Left renal cortex interstitium (tissue), 4 donors: ENCODE data around the gene HEATR5A. TPM values are rescaled to one million over a fixed set of nuclear protein-coding genes. Genes with fewer than 3 reads are reported as not detected.
"Not testable (repeated sequence)": the region's sequence is repeated elsewhere in the genome, so short reads cannot be mapped to it uniquely, and the experiment has no call there.

Experiments
- DNase-seq, 4 donors: peaks; one replicate each; pipeline ENCODE4 v3.0.0-alpha.2; 2013; ENCODE audit warnings: low read depth in 4 of 4, low spot score in 2 of 4, missing footprints in 1 of 4
- polyA plus RNA-seq, 4 donors: library from polyadenylated mRNA; unstranded; fragments of 120-200 nt; gene quantifications; one replicate each; pipeline ENCODE4 v1.2.1, GENCODE V29; 2013; ENCODE audit not compliant: insufficient read length in 4 of 4

Gene HEATR5A
- 10 to 100 TPM; 16.9 to 19.4 (median 17.8) TPM for polyA plus RNA-seq

- peak; percentile 60 to 90 (median 87) for DNase-seq
These were observed at the start of gene HEATR5A for GRCh38 chr14:31420319-31421111. Gene HEATR5A (minus strand): TSS chr14:31420550. CDS start chr14:31402975, 17,575 bp downstream.

GRCh38 chr14:31466554-31466953, 46.2 kb upstream of the HEATR5A start:
- DNase-seq = no peak

GRCh38 chr14:31465111-31465510, 44.8 kb upstream of the HEATR5A start:
- no peak for DNase-seq

GRCh38 chr14:31462450-31462849, 42.1 kb upstream of the HEATR5A start:
- DNase-seq = not testable (repeated sequence)

DNA sequence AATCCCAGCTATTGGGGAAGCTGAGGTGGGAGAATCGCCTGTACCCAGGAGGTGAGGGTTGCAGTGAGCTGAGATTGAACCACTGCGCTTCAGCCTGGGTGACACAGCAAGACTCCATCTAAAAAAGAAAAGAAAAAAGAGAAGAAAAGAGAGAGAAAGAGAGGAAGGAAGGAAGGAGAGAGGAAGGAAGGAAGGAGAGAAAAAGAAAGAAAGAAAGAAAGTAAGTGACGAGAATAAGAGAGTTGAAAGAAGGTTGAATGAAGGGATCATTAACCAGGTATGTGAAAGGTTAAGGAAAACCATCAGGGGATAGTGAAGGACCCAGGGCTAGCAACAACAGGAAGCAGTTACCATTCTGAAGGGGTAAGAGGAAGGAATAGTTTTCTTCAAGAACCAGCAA, 41.2 kb upstream of the HEATR5A start:
- DNase-seq = no peak

GRCh38 chr14:31457665-31458659, 37.6 kb upstream of the HEATR5A start:
- no peak for DNase-seq

DNA sequence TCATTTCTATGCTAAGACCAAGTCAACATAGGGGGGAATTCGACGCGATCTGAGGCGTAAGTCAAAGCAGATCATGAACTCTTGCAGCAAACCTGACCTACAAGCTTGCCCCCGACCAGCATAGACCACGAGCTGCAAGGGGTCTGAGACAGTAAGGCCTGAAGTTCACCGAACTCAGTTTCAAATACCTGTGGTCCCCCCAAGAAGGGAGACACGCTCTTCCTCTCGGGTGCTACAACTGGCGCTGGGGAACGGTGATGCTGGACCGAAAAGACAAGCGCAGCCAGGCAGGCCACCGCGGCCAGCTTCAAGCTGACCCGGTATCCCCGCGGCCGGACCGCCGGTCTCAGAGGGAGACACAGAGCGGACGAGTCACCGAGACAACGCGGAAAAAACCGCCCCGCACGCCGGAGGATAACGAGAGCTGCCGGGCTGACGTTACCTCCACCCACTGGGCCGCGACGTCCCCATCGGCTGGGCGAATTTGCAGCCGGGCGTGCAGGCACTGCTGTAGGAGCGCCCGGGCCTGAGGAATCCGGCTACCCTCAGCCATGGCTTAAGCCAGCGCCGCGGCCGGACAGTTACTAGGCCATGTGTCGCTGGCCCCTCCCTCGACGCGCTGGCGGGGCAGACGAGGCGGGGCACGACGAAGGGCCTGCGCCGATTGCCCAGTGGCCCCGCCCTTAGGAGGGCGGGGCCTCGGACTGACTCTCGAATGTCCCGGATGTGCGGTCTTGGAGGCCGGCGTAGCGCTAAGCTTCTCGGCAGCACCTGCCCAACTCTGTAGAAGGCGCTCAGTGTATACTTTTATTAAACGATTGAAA, 36.7 kb upstream of the HEATR5A start, which contains the start of gene DTD2:
Gene DTD2, minus strand, starts transcription at position 666 of the 824 bp plus-strand sequence. Its CDS starts 113 bp downstream, at position 553.
- peak; percentile 86 to 97 (median 93) for DNase-seq

DNA sequence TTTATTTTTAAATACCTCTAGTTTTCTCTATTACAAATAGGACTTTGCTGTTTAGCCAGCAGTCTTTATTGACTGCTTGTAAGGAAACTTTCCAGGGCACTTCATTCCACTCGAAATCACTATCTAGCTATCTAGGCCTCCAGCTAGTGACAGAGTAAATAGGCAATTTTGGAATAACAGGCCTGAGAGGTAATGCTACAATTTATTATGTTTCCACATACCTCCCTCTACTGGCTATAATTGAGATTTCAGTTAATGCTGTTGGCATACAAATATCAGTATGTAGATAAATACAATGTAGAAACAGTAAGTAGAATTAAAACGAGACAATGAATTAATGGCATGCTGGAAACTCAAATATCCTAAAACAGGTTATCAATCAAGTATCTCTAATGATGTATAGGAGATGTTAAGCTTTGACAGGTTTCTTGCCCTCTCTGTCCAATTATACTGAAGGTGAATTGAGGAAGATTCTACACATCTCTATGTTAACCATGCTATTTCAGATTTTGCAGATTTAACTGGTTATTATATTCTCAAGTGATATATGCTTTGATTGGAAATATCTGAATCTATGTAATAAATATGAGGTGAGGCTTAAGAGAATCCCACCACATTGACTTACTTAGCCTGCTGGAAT, 29.7 kb upstream of the HEATR5A start:
- DNase-seq = no peak

DNA sequence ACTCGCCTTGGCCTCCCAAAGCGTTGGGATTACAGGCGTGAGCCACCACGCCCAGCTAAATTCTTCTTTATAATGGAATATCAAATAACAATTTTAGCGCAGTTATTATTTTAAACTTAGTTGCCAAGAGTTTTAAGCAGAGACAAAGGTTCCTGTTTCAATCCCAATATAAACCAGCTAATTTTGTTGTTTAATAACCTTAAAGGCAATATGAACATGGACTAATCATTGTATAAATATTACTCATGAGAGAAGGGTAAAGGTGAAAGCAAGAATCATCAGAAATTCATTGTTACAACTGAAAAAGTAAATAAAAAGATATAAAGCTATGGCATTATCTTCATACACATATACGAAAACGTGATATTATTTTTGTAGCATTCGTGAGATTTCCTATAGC, 28.8 kb upstream of the HEATR5A start:
- no peak for DNase-seq

GRCh38 chr14:31445703-31446102, 25.4 kb upstream of the HEATR5A start:
- DNase-seq = no peak

- no peak for DNase-seq
These were observed 21.9 kb upstream of the HEATR5A start for GRCh38 chr14:31442284-31442683.

DNA sequence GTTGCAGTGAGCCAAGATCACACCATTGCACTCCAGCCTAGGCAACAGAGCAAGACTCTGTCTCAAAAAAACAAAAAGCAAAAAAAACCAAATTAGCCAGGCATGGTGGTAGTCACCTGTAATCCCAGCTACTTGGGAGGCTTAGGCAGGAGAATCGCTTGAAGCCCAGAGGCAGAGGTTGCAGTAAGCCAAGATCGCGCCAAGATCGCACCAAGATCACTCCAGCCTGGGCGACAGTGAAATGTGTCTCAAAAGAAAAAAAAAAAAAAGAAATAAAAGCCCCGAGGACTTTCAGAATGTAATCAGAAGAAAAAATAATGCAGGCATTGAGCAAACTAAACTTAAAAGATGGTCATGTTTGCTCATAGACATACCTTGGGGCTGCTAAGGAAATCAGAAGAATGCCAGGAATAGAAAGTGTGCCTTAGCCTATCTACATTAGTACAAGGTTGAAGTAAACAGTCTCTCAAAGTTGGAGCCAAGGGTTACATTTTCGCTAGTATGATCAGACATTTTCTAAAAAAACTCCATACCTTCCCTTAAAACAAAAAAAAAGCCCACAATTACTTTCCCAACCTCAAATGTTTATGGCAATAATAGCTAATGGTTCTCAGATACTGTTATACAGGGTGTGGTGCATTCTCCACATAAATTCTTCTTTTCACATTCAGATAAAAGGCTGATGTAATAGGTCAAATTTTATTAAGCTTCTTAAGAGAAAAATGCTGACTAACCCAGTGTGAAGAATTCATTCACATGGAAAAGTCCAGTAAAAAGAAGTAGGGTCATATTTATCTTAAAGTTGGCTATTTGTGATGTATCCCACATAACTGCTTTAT, 21.1 kb upstream of the HEATR5A start:
- no peak for DNase-seq

GRCh38 chr14:31440280-31440679, 19.9 kb upstream of the HEATR5A start:
- no peak for DNase-seq

DNA sequence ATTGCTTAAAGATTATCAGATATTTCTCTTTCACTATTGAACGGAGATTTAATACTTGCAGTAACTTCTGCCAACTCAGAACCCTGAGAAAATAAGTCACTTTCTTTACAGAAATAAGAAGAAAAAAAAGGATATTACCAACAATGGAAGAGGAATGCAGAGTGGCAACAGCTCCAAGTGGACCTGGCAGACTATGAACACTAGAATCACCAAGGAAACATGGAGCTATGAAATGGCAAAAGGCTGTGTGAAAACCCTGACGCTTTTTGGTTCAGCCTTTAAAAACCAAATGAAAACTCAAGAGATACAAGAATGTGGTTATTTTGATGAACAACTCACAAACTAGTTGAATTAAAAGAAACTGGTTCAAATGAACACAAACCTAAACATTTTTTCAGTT, 19.2 kb upstream of the HEATR5A start:
- no peak for DNase-seq

GRCh38 chr14:31437045-31437691, 16.8 kb upstream of the HEATR5A start:
- not testable (repeated sequence) for DNase-seq

GRCh38 chr14:31435276-31435675, 14.9 kb upstream of the HEATR5A start:
- DNase-seq = no peak

DNA sequence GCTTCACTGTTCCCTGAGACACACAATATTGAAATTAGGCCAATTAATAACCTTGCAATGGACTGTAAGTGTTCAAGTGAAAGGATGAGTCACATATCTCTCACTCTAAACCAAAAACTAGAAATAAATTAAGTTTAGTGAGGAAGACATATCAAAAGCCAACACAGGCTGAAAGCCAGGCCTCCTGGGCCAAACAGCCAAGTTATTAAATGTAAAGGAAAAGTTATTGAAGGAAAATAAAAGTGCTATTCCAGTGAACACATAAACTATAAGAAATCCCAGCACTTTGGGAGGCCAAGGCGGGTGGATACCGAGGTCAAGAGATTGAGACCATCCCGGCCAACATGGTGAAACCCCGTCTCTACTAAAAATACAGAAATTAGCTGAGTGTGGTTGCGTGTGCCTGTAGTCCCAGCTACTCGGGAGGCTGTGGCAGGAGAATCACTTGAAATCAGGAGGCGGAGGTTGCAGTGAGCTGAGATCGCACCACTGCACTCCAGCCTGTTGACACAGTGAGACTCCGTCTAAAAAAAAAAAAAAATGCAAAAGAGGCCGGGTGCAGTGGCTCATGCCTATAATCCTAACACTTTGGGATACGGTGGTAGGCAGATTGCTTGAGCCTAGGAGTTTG, 10.4 kb upstream of the HEATR5A start:
- no peak for DNase-seq

DNA sequence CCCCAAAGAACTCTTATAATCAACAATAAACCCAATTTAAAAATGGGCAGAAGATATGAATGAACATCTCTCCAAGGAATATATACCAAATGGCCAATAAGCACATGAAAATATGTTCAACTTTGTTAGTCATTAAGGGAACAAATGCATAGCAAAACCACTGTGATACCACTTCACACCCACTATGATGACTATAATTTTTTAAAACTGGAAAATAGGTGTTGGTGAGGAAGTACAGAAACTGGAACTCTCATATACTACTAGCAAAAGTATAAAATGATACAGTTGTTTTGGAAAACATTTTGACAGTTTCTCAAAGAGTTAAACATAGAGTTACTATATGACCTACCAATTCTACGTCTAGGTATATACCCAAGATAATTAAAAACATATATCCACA, 9.4 kb upstream of the HEATR5A start:
- DNase-seq = no peak
